ENCODE results near the gene GPR158. TPM values are rescaled to one million over a fixed set of nuclear protein-coding genes. Genes with fewer than 3 reads are reported as not detected.

GPR158 gene
- total and polyA plus RNA-seq, 7 donors, result 0.01 to 0.19 (median 0.06) TPM; not detected in 4

GRCh38 chr10:25444266-25444665 lies 269.5 kb downstream of the GPR158 start:
- TF ChIP-seq CTCF (IDR thresholded peaks at IDR 0.05), result no peak
- no peaks in the 10 kb centered on the region for H3K4me1 ChIP-seq
- H3K4me3 ChIP-seq, result no peak overlapping the region
- H3K36me3 ChIP-seq (ENCODE audit: insufficient read depth in 1 of 2, low read depth in 1 of 2), result no peaks in the 10 kb centered on the region
- ATAC-seq, result no peak
- no peak overlapping the region for H3K27ac ChIP-seq
- no peaks in the 10 kb centered on the region for H3K9me3 ChIP-seq
- DNase-seq, result no peak
- no peaks in the 10 kb centered on the region for H3K27me3 ChIP-seq (ENCODE audit: insufficient read depth in 3 of 3, low read length in 2 of 3)
- intact Hi-C loops (cut with DNase I), result no loop called here
- WGBS, 3 donors, result 79 to 87% (median 81%) methylated on average over 6 of the region's 6 CpGs

- intact Hi-C loops (cut with DNase I), result no loop called here
- WGBS, 3 donors, result 56 to 65% (median 59%) methylated on average over 4 of the region's 4 CpGs
These were observed 276.6 kb downstream of the GPR158 start for GRCh38 chr10:25451401-25451800.

GRCh38 chr10:25453619-25454018 lies 278.8 kb downstream of the GPR158 start:
- Histone ChIP-seq H3K27ac (no peak overlapping the region), H3K27me3 (ENCODE audit: insufficient read depth in 3 of 3, low read length in 2 of 3) (no peaks in the 10 kb centered on the region), H3K4me1 (no peaks in the 10 kb centered on the region), H3K4me3 (no peak overlapping the region), H3K36me3 (ENCODE audit: insufficient read depth in 1 of 2, low read depth in 1 of 2) (no peaks in the 10 kb centered on the region), H3K9me3 (peaks cover 14% of the 10 kb centered on the region)
- intact Hi-C loops (cut with DNase I), result no loop called here
- TF ChIP-seq CTCF (IDR thresholded peaks at IDR 0.05), result no peak
- no peak for ATAC-seq
- WGBS, 3 donors, result 45 to 88% (median 86%) methylated on average over 1 of the region's 1 CpG
- DNase-seq, result no peak

More at GRCh38 chr10:25451401-25451800, 276.6 kb downstream of the GPR158 start:
- Histone ChIP-seq H3K9me3 (peaks cover 14% of the 10 kb centered on the region), H3K27ac (no peak overlapping the region), H3K4me1 (no peaks in the 10 kb centered on the region), H3K36me3 (ENCODE audit: insufficient read depth in 1 of 2, low read depth in 1 of 2) (no peaks in the 10 kb centered on the region), H3K4me3 (no peak overlapping the region), H3K27me3 (ENCODE audit: insufficient read depth in 3 of 3, low read length in 2 of 3) (no peaks in the 10 kb centered on the region)
- DNase-seq, result no peak
- TF ChIP-seq CTCF (IDR thresholded peaks at IDR 0.05), result no peak
- ATAC-seq, result no peak

GRCh38 chr10:25455980-25456567 lies 281.3 kb downstream of the GPR158 start:
- intact Hi-C loops (cut with DNase I), result no loop called here
- Histone ChIP-seq H3K27me3 (ENCODE audit: insufficient read depth in 3 of 3, low read length in 2 of 3) (no peaks in the 10 kb centered on the region), H3K27ac (no peak overlapping the region), H3K9me3 (peaks cover 14% of the 10 kb centered on the region), H3K36me3 (ENCODE audit: insufficient read depth in 1 of 2, low read depth in 1 of 2) (no peaks in the 10 kb centered on the region), H3K4me3 (no peak overlapping the region), H3K4me1 (no peaks in the 10 kb centered on the region)
- DNase-seq, result no peak
- no peak for TF ChIP-seq CTCF (IDR thresholded peaks at IDR 0.05)
- no peak for ATAC-seq
- 30 to 36% (median 32%) methylated on average over 4 of the region's 4 CpGs for WGBS, 3 donors

- intact Hi-C loops (cut with DNase I), result no loop called here
- no peaks in the 10 kb centered on the region for H3K4me1 ChIP-seq
- H3K27me3 ChIP-seq (ENCODE audit: insufficient read depth in 3 of 3, low read length in 2 of 3), result no peaks in the 10 kb centered on the region
- WGBS, 3 donors, result 87% methylated on average over 2 of the region's 2 CpGs
- no peak for ATAC-seq
- no peak for TF ChIP-seq CTCF (IDR thresholded peaks at IDR 0.05)
- H3K27ac ChIP-seq, result no peak overlapping the region
- DNase-seq, result no peak
- H3K36me3 ChIP-seq (ENCODE audit: insufficient read depth in 1 of 2, low read depth in 1 of 2), result no peaks in the 10 kb centered on the region
- H3K4me3 ChIP-seq, result no peak overlapping the region
- H3K9me3 ChIP-seq, result peaks cover 10% of the 10 kb centered on the region
These were observed 282.8 kb downstream of the GPR158 start for GRCh38 chr10:25457552-25457951.

All from psoas muscle (tissue), 8 donors.